Suppressor macrophage treated with lipopolysaccharide for 1 hour (primary cell): Measurements from ENCODE around the gene LRRC32.

Experiments
- DNase-seq, 3 donors: peaks; one replicate each; pipeline ENCODE4 v3.0.0-alpha.2; 2020 to 2022

The LRRC32 gene

DNA sequence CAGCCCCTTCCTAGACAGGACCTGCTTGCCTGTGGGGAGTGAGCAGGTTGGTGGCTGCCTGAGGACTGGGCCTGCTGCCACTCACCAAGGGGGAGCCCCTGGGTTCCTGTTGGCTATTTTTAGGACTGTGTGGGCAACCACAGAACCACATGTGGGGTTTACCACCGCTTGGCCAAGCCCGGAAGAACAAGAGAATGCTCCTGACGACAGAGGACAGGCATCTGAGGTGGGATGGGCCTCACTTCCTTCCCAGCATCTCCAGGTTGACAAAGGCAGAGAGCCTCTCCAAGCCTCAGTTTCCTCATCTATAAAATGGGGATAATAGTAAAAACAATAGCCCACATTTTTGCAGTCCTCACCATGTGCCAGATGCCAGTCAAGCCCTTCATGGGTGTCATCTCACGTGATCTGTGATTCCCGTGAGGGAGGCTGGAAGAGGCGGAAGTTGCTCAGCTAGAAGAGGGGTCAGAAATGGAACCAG, 43.6 kb downstream of the LRRC32 start:
- peak; percentile 88 to 90 (median 89) for DNase-seq

DNA sequence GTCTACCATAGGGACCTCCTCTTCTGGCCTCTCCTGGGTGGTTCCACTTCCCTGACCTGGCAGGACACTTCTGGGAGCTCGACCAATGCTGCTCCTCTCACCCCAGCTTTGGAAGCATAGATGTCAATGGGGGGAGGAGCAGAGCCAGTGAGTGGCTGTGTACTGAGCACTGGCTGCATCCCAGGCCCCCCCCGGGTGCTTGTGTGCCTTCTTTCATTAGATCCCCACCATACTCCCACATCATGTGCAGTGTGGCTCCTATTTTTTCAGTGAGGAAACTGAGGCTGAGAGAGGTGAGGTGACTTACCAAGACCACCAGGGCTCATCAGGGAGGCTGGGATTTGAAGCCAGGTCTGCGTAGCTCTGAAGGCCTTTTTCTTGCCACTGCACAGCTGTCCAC, 44.3 kb downstream of the LRRC32 start:
- DNase-seq = no peak

DNA sequence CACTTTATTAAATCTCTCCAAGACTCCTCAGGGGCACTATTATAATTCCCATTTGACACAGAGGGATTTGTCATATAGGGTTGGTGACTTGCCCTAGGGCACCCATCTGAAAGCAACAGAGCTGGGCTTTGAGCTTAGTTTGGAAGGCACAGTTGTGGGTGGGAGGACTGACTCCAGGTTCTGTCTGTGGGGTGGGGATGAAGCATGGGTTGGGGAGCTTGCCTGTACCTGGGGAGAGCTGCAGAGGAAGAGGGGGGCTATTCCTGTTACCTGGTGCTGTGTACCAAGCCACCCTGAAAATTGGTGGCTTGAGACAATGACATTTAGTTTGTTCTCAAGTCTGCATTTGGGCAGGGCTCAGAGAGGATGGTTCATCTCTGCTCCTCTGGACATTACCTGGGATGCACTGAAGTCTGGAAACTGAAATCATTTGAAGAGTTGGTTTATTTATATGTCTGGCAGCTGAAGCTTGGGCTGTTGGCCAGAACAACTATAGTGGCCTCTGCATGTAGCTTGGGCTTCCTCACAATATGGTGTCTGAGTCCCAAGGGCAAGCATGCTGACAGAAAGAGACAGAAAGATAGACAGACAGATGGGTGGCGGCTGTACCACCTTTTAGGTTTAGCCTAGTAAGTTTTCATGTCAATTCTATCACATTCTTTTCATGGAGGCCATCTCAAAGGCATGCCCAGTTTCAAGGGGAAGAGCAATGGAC, 44.9 kb downstream of the LRRC32 start:
- DNase-seq = no peak

DNA sequence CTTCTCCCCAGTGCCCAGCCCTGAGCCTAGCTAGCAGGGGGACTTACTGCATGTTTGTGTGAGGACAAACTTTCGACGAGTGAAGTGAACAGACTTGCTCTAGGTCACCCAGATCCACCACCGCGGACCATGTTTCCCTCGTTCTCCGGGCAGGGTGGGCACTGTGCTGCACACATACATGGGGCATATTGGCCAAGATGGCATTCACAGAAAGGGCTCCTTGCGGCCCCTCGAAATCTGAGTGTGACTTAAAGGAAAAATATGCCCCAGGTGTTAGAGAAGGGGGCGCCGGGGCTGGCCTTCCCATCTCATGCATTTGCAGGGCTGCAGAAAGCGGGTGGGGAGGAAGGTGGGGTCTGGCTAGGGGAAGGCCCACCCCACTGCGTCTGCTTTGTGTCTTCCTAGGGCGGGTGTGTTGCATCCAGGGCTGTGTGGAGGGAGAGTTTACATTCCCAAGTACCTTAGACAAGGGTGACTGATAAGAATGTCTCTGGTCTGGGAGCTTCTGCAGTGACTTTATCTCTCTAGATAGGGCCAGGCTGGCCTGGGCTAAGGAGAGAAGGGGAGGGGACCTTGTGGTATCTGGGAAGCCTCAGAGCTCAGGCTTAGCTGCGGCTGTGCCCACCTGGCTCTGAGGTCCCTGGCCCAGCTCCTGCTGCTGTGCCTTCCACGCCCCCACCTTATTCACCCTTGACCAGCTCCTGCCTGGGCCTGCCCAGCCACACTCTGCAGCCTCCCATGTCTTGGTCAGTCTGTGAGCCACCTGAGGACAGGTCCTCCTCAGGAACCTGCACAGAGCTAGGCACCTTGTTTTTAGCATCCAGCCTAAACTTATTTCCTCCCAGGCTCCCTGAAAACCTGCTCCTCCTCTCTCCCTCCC, 45.8 kb downstream of the LRRC32 start:
- DNase-seq = no peak

DNA sequence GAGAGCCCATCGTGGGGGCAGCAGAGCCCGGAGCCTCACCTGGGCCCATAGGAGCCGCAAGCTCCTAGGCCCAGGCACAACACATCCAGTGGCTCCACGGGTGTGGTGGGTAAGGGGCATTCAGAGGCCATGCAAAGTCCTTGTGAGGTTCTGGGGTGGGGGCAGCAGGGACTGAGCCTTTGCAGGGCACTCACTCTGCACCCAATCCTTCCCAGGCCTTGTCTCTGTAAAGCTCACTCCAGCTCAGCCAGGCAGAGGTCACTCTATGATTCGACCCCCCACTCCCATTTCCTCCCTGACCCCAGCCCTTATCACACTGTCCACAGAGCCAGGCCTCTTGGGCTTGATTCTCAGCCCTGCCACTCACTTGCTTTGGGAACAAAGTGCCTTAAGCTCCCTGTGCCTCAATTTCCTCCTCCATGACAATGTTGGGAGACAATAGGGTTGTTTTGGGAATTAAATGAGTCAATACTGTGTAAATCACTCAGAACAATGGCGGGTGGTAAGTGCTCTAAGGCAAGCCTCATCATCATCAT, 46.6 kb downstream of the LRRC32 start:
- DNase-seq = no peak

DNA sequence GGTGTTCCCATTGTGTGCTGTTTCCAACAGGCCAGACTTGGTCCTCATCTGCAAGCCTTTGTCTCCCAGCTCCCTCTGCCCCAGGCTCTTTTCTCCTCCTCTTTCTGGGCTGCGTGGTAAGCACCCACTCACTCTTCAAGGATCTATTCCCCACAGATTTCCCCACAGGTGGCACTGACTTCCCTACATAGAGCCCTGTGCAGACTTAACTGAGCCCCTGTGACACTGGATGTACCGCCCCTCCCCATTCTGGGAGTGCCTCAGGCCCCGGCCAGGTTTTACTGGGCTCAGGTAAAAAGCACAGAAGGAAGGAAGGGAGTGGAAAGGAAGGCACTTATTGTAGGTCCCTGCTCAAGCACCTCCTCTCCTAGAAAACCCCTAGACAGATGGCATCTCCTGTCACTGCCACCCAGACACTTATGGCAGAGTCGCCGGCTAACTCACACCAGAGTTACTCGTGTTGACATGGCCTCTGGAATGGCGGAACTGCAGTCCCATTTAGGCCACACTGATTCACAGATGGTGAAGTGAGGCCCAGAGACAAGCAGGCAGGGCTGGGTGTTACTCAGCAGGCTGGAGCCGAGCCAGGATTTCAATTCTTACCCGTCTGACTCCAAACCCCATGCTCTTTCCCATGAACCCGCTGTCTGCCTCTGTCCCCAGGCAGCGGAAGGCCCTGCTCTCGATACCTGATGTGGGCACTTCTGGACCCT, 47.2 kb downstream of the LRRC32 start:
- peak in 2 of 3 donors; percentile 61 to 64 for DNase-seq

DNA sequence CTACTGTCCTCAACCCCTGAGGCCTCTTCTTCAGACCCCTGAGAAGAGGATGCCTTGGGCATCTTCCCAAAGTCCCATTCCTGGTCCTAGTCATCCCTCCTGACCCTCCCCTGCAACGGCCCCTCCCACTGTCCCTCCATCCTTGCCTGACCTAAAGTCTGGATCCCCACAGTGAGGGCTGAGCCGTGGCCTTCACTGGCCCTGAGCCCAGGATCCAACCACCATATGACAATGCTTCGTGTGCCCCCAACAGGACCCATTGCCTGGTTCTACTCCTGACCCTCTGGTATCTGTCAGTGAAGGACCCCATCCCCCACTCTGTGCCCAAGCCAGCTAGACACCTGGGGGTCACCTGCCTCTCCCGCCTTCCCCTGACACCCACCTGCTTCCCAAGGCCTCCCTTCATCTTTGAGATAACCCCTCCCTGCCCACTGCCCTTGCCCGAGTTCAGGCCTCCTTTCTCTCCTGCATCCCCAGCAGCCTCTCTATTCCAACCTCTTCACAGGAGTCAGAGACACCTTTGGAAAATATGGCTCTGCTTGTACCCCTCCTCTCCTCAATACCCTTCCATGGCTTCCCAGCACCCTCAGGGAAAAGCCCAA, 48.0 kb downstream of the LRRC32 start:
- DNase-seq = no peak

DNA sequence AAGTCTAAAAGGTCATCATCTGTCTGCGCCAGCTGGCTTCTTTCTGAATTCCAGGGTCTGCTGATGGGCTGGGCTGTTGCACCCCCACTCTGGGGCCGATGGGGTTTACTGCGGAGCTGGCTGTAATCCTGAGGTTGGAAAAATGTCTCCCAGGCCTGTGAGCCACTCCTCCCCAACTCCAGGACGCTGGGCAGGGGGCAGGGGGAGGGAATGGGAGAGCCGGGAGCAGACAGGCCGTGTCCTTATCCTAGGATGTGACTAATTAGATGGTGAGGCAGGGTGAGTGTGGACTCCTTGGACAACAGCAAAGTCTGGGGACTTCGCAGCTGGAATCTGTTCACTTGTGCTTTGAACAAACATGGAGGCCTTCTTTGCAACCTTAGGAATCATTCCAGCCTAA, 48.7 kb downstream of the LRRC32 start:
- DNase-seq = no peak

DNA sequence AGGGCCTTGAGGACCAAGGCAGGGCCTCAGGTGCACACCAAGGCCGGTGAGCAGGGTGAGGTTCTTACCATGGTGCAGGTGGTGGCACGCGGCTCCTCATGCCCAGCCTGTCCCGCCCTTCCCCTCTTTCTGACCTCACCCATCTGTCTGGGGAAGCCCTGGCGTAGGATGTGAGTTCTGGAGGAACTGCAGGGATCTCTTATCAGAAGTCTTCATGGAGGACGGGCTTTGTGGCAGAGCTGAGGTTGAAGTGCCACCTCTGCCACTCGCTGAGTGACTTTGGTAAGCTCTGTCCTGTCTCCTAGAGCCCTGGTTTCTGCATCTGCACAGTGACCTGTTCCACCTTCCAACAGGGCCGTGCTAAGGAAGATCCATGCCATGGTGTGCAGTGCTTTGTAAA, 49.1 kb downstream of the LRRC32 start:
- no peak for DNase-seq

DNA sequence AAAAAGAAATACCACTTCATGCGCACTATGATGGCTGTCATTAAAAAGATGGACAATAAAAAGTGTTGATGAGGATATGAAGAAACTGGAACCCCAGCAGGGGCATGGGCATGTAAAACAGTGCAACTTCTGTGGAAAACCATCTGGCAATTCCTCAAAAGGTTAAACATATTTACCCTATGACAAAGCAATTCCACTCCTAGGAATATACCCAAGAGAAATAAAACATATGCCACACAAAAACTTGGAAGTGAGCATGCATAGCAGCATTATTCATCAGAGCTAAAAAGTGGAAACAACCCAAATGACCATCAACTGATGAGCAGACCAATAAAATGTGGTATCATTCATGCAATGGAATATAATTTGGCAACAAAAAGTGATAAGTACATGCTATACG, 50.1 kb downstream of the LRRC32 start:
- peak; percentile 40 to 66 (median 56) for DNase-seq

DNA sequence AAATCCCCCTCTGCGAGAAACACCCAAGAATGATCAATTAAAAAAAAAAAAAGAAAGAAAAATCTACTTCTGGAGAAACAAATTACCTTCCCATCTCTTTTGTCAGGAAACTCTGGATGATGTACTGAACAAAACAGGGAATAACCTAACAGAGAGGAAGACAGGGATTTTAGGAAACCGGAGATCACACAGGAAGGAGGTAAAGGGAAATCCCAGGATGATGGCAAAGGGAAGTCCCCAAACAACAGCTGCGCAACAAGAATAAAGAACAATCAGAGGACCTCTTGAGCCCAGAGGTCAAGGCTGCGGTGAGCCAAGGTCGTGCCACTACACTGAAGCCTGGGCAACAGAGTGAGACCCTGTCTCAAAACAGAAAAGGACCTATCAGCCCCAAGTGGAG, 50.7 kb downstream of the LRRC32 start:
- DNase-seq = peak; percentile 34 to 51 (median 37)

DNA sequence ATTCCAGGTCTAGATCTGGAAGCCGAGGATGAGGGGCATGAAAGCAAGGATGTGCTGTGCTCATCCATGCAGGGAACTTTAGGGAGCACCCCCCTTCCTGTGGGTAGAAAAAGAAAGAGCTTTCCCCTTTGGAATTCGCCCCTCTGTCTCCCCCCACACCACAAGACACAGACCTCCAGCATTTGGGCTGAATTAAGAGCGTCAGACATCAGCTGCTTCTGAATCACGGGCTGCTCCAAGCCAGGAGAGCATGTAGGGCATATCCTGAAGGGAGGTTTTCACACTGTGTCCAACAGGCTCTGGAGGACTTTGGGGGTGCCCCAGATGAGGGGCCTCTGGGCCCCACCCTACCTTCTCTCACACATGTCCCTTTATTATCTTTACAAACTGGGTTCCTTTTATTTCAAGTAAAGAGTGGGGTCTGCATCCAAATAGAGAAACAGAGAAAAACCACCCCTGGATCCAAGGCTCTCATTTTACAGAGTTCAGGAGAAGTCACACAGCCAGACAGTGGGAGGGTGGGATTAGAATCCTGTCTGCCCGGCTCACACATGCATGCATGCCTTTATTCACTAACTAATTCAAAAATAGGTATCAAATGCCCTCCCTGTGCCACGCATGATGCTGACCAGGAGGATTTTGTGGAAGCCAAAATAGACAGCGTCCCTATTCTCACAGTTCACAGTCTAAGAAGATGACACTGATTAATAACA, 52.8 kb downstream of the LRRC32 start:
- DNase-seq = no peak

DNA sequence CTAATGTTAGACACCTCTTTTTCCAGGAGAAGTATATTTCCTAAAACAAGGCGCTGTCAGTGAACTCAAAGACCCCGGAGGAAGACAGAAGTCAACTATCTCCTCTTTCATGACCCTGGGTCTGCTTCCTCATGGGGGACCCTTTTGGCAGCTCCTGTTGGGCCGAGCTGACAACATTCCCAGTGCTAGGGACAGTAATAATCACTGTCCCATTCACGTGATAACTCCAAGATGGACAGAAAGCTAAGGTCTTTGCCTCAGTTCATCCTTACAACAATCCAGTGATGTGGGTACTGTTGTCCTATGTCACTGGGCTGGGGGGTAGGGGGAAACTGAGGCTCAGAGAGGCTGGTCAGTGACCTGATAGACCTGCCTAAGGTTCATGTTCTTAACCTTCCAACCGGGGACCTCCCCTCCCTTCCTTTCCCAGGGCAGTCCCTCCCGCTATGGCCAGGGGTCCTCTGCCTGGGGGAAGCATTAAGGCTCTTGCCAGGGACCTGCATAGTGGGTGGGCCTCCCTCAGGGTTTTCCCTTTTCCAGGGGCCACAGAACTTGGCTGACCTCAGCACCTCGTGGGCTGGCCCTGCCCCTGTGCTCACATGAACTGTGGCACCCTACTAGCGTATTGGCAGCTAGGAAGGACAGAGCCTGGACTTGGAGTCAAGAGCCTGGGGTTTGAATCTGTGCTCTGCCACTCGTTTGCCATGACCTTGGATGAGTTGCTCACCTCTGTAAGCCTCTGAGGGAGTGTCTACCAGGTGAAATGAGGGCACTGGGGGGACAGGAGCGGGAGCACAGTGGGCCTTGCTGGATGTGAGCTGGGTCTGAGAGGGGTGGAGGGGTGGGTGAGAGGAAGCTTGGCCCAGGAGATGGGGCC, 53.6 kb downstream of the LRRC32 start:
- DNase-seq = no peak

DNA sequence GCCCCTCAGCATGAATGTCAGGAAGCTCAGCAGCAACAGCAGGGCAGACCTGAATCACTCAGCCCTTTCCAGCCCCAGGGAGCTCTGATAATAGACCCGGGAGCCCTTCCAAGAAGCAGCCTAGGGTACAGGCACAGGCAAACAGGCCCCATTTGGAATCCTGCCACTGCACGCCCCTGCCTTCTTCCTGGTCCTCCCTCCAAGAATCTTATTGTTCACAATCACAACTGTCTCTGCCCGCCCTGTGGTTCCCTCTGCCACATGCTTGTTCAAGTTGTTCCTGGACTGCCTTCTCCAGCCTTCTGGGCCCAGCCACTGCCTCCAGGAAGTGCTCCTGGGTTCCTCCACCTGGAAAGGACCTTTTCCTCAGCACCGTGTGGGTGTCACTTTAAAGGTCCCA, 54.6 kb downstream of the LRRC32 start:
- no peak for DNase-seq

DNA sequence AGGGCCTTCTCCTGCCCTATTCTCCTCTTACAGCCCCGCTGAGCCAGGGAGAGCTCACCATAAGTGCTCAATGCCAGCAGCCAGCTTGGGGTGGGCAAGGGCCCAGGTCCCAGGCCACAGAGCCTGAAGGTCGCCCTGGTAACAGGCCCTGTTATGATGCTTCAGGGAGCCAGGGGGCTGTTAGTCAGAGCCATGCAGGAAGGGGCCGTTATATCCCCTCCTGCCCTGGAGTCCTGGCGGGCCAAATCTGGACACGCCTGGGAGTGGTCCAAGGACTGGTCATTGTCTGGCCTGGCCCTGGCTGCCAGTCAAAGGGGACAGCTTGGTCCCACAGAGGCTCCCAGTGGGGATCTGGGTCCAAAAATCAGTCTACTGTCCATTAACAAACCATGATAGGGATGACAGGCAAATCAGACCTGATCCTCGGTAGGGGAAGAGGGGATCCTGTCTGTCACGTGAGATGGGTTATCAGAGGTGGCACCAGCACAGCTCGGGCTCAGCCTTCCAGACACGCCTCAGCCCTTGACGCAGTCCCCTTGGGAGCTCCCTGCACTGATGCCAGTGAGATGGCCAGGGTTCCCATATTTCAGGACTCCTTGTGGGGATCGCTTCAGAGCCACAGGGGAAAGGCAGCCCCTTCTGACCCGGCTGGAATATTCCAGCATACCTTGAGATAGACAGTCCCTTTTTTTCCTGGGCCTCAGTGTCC, 55.9 kb downstream of the LRRC32 start:
- no peak for DNase-seq

DNA sequence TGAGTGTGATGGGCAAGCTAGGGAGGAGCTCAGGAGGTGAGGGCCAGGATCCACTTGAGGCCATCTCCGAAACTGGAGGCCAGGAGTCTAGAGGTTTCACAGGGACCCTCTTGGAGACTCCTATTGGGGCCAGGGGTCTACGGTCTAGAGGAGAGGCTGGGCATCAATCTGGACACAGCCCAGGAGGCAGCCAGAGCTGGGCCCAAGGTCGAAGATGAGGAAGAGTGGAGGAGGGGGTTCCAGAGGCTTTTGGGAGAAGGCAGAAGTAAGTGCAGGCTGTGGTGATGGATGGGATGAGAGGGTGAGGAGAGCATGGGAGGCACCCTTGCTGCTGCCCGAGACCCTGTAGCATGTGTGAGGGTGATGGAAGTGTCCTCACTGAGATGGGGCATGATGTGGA, 56.6 kb downstream of the LRRC32 start:
- DNase-seq = no peak

DNA sequence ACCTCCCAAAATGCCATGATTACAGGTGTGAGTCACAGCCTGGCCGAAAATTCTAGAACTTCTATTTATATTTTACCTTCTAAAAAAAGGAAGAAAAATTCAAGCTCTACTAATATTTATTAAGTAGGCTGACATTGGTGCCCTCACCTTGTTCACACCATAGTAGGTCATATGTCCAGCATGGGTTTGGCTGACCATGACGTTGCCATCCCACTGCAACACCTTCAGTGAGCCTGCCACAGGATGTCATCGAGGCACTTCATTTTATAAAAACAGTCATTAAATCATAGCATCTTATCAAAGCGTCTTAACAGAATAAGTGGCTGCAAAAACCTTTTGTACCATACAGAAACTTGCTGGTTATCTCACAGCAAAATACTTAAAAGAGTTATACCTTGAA, 58.3 kb downstream of the LRRC32 start:
- DNase-seq = no peak

DNA sequence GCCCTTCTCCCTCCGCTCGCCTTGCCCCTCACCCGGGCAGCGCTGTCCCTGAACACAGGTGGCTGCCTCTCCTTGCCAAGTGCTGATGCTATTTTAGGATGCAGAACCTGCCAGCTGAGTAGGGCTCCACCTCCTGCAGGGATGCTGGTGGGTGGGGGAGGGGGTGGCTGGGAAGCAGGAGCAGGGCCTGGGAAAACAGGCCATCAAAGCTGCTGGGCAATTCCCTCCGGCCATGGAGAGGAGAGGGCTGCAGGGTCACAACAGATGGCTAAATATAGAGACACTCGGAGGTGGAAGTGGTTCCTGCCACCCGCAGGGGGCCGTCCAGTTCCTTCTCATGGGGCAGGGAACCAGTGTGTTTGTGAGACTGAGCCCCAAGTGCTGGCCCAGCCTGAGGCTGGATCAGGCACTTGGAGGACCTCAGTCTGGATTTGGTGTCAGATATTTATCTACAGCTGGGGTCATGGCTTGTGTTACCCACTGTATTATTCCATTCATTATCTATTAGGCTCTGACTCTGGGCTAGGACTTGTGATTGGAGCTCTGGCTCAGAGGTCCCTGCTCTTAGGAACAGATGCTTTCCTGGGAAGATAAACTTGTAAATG, 59.6 kb downstream of the LRRC32 start:
- peak; percentile 52 to 63 (median 55) for DNase-seq

DNA sequence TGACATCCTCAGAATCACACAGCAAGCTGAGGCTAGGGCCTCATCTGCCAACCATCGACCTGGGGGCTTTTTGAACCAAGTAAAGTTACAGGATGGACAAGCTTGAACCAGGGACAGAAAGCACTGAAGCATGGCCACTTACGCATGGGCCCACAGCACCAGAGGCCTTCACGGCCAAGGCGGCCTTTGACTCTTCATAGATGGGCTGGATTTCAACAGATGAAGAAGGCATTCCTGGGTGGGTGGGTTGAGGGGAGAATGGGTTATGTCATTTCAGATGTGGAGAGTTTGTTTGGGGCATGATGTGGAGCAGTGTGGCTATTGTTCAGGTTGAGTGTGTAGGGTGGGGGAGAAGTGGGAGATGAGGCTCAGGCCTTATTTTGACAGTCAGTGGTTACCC, 60.2 kb downstream of the LRRC32 start:
- DNase-seq = no peak
